Astrocyte of the spinal cord (primary cell): ENCODE results near the gene CAND1.

Experiments
- DNase-seq: peaks from one replicate; pipeline ENCODE4 v3.0.0; 2011; ENCODE audit warnings: low read depth, low spot score
- H3K4me3 ChIP-seq: 2 replicates; pipeline ENCODE4 v1.5.1; 2011; ENCODE audit warnings: low read depth, mild to moderate bottlenecking, low read length, moderate library complexity
- in situ Hi-C: cut with HindIII; loops from 2 replicates; pipeline ENCODE4 v1.10.0; 2017; ENCODE audit warnings: low sequenced_read_pairs
- TF ChIP-seq, protein P1 (sequence below): IDR thresholded peaks from 2 replicates; pipeline ENCODE4 v1.5.1; 2012; ENCODE audit warnings: low read depth, mild to moderate bottlenecking, low read length, inconsistent platforms

The CAND1 gene

DNA sequence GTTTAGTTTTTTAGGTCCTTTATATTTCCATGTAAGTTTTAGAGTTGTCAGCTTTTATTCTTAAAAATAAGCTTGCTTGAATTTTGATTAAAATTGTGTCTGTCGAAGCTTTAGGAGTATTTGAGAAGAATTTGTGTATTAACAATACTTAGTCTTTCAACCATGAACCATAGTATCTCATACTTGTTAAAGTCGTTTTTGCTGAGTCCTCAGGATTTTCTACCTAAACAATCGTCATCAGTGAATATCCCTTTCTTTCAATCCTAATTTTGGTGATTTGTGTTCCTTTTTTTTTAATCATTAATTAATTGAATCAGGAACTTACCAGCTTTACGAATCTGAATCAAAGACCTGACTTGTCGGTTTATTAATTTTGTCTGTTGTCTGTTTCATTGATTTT is 18.2 kb downstream of the CAND1 start:
- no peak overlapping the region for H3K4me3 ChIP-seq
- DNase-seq = no peak
- in situ Hi-C loops = no loop called here
- TF ChIP-seq, protein P1, sequence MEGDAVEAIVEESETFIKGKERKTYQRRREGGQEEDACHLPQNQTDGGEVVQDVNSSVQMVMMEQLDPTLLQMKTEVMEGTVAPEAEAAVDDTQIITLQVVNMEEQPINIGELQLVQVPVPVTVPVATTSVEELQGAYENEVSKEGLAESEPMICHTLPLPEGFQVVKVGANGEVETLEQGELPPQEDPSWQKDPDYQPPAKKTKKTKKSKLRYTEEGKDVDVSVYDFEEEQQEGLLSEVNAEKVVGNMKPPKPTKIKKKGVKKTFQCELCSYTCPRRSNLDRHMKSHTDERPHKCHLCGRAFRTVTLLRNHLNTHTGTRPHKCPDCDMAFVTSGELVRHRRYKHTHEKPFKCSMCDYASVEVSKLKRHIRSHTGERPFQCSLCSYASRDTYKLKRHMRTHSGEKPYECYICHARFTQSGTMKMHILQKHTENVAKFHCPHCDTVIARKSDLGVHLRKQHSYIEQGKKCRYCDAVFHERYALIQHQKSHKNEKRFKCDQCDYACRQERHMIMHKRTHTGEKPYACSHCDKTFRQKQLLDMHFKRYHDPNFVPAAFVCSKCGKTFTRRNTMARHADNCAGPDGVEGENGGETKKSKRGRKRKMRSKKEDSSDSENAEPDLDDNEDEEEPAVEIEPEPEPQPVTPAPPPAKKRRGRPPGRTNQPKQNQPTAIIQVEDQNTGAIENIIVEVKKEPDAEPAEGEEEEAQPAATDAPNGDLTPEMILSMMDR = no peak

DNA sequence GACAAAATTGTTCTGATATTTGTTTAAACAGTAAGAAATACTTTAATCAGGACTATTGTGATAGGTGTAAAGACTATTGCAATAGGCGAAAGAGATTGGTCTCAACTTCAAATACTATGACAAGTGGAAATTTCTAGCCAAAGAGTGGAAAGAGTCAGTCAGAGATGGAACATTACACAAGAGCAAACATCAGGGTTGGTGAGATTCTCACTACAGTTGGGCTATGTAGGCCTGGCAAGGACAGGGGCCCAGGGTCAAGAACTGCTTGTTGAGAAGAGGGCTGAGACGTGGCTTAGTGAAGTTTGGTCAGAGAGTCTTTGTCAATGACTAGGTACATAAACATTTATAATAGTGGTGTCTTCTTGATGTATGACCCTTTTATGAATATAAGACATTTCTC is 19.4 kb downstream of the CAND1 start:
- TF ChIP-seq, protein P1 = no peak
- no peak for DNase-seq
- H3K4me3 ChIP-seq = no peak overlapping the region
- in situ Hi-C loops = no loop called here

GRCh38 chr12:67290378-67290777 is 21.2 kb downstream of the CAND1 start:
- DNase-seq = no peak
- TF ChIP-seq, protein P1 = no peak
- H3K4me3 ChIP-seq = no peak overlapping the region
- in situ Hi-C loops = no loop called here

DNA sequence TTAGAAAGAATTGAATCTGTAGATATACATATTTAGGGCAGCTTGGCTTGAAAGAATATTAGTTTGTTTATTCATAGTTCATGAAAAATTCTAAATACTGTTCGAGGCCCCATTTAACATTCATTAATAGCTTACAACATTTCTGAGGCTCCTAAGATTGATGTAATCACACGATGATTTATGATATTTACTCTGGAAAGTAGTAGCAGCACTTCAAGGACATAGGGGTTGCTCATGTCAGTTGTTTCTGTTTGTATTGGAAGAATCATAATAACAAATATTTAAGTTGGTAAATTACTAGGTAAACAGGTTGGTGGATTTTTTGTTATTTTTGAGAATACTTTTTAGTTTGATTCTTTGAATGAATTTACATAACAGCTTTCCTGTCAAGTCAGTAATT is 30.4 kb downstream of the CAND1 start:
- in situ Hi-C loops = no loop called here

DNA sequence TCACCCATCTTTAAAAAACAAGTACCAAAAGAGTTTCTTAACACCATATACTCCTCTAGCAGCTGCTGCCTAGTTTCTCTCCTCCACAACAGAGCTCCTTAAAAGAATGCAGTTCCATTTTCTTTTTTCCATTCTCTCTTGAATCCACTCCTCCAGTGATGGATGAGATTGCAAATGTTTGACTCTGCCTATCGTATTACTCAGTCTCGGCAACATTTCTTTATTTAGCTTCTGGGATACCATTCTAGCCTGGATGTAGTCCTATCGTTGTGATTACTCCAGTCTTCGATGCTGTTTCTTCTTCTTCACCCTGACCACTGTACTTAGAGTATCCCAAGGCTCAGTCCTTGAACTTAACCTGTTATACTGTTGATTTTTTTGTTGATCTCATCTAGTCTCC is 30.8 kb downstream of the CAND1 start:
- TF ChIP-seq, protein P1 = no peak
- in situ Hi-C loops = no loop called here

More for the DNA sequence above, 30.4 kb downstream of the CAND1 start:
- H3K4me3 ChIP-seq = no peak overlapping the region
- TF ChIP-seq, protein P1 = no peak
- no peak for DNase-seq

GRCh38 chr12:67302162-67302561 is 33.0 kb downstream of the CAND1 start:
- no peak for DNase-seq
- in situ Hi-C loops = no loop called here
- no peak overlapping the region for H3K4me3 ChIP-seq
- TF ChIP-seq, protein P1 = no peak

More for the DNA sequence above, 30.8 kb downstream of the CAND1 start:
- no peak overlapping the region for H3K4me3 ChIP-seq
- no peak for DNase-seq

DNA sequence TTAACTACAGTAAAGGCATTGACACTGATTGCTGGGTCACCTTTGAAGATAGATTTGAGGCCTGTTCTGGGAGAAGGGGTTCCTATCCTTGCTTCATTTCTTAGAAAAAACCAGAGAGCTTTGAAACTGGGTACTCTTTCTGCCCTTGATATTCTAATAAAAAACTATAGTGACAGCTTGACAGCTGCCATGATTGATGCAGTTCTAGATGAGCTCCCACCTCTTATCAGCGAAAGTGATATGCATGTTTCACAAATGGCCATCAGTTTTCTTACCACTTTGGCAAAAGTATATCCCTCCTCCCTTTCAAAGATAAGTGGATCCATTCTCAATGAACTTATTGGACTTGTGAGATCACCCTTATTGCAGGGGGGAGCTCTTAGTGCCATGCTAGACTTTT is 36.4 kb downstream of the CAND1 start:
- no peak overlapping the region for H3K4me3 ChIP-seq
- in situ Hi-C loops = no loop called here
- DNase-seq = no peak
- TF ChIP-seq, protein P1 = no peak
